ENCODE results near the gene BLCAP.
"Not testable (repeated sequence)": the region's sequence is repeated elsewhere in the genome, so short reads cannot be mapped to it uniquely, and the experiment has no call there.

The BLCAP gene

DNA sequence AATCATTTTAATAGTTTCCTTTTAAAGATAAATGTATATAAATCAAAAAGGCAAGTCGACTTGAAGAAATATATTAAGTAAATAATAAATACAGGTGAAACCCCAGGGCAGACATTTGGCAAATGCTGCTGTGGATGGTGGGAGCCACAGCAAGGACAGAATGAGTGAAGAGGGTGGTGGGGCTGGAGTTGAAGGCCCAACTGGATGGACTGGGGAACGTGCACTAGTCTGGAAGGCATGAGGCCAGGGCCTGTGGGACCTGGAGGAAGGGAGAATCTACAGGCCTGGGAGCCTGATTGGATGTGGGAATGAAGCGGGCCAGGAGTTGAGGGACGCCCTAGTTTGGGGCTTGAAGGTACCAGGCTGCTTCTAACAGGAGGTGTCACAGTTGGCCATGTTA lies 30.6 kb upstream of the BLCAP start:
- DNase-seq (ENCODE audit: low read depth, low spot score): no peak

DNA sequence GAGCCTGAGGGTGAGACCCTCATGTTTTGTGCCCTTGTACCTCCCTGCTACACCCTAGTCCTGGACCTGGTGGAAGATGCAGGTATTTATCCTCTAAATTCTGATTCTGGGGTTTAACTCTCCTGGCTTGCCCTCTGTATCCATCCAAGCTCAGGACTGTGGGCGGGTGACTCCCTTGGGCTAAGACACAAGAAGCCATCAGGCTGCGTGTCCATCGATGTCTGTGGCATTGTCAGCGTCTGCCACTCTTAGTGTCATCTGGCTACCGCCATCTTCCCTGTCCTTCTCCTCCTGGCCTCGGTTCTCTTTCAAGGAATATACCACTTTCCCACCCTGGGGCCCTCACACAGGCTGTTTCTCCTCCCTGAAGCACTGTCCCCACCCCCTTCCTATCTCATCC lies 28.9 kb upstream of the BLCAP start:
- DNase-seq (ENCODE audit: low read depth, low spot score): no peak

DNA sequence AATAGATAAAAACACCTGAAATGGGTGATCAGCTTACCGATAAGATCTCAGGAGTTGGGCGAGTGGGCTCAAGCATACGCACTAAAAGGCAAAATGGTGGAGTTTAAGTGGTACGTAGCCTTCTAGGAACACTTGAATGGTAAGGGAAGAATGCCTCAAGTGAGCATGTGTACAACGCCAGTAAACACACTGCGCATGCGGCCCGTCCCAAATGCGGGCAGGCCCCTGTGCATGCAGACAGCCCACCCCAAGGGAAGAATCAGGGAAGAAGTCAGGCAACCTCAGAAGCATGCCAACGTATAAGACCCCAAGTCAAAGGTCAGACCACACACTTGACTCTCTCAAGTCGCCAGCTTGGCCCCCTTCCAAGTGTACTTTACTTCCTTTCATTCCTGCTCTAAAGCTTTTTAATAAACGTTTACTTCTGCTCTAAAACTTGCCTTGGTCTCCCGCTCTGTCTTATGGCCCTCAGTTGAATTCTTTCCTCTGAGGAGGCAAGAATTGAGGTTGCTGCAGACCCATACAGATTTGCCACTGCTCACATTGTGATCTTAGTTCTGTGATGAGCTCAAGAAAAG lies 27.1 kb upstream of the BLCAP start:
- DNase-seq (ENCODE audit: low read depth, low spot score): not testable (repeated sequence)

DNA sequence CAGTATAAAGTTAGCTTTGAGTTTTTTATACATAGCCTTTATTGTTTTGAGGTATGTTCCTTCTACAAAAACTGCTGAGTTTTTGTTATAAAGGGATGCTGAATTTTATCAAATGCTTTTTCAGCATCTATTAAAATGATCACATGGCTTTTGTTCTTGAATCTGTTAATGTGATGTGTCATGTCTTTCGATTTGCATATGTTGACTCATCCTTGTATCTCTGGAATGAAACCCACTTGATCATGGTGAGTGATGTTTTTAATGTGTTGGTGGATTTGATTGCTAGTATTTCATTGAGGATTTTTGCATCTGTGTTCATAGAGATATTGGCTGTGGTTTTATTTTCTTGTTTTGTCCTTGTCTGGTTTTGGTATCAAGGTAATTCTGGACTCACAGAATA lies 24.7 kb upstream of the BLCAP start:
- no peak for DNase-seq (ENCODE audit: low read depth, low spot score)

DNA sequence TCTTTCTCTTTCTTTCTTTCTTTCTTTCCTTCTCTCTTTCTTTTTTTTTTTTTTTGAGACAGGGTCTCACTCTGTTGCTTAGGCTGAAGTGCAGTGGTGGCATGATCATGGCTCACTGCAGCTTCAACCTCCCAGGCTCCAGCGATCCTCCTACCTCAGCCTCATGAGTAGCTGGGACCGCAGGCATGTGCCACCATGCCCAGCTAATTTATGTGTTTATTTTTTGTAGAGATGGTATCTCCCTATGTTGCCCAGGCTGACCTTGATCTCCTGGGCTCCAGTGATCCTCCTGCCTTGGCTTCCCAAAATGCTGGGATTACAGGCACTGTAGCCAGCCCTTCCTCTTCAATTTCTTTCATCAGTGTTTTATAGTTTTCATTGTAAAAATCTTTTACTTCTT lies 24.0 kb upstream of the BLCAP start:
- not testable (repeated sequence) for DNase-seq (ENCODE audit: low read depth, low spot score)

DNA sequence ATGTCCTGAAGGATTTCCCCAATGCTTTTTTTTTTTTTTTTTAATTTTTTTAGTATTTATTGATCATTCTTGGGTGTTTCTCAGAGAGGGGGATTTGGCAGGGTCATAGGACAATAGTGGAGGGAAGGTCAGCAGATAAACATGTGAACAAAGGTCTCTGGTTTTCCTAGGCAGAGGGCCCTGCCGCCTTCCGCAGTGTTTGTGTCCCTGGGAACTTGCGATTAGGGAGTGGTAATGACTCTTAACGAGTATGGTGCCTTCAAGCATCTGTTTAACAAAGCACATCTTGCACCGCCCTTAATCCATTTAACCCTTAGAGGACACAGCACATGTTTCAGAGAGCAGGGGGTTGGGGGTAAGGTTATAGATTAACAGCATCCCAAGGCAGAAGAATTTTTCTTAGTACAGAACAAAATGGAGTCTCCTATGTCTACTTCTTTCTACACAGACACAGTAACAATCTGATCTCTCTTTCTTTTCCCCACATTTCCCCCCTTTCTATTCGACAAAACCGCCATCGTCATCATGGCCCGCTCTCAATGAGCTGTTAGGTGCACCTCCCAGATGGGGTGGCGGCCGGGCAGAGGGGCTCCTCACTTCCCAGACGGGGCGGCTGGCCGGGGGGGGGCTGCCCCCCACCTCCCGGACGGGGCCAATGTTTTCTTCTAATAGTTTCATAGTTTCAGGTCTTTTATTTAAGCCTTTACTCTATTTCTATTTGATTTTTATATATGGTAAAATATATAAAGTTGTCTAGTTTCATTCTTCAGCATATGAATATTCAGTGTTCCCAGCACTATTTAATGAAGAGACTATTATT lies 22.6 kb upstream of the BLCAP start:
- DNase-seq (ENCODE audit: low read depth, low spot score): not testable (repeated sequence)

DNA sequence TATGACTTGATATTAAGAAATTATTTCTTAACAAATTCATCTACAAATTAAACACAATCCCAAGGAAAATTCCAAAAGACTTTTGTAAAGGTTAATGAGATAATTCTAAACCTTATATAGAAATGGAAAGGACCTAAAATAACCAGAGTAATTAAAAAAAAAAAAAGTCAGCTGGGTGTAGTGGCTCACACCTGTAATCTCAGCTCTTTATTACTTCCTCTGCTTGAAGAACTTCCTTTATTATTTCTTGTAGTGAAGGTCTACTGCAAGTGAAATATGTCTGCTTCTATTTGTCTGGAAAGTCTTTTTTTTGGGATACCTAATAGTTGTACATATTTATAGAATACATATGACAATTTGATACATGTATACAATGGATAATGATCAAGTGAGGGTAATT lies 20.2 kb upstream of the BLCAP start:
- DNase-seq (ENCODE audit: low read depth, low spot score): no peak

DNA sequence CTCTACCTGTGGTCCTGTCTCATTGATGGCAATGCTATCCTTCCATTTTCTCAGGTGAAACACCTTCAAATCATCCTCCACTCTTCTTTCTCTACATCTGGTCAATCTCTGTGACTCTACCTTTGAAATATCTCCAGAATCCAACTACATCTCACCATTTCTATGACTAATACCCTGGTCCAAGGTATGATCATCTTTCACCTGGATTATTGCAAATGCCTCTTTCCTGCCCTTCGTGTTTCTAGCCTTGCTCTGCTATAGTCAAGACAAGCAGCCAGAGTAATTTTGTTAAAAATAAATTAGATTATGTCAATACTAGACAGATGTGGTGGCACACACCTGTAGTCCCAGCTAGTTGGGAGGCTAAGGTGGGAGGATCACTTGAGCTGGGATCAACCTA lies 17.8 kb upstream of the BLCAP start:
- DNase-seq (ENCODE audit: low read depth, low spot score): no peak

DNA sequence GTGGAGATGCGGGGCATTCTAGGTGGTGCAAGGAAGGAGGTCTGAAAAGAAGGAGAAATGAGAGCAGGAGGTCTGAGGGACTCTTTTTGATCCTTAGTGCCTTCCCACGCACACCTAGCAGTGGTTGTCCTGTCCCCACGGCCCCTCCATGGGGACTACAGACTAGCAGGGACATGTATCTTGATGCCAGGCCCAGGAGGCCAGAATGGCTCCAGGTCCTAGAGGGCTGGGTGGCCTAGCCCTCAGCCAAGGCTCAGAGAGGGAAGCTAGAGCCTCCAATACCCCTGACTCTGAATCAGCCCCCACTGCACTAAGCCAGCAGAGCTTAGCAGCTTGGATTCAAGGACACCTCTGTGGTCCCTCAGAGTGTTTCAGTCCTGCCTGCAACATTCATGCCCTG lies 16.7 kb upstream of the BLCAP start:
- DNase-seq (ENCODE audit: low read depth, low spot score): no peak

DNA sequence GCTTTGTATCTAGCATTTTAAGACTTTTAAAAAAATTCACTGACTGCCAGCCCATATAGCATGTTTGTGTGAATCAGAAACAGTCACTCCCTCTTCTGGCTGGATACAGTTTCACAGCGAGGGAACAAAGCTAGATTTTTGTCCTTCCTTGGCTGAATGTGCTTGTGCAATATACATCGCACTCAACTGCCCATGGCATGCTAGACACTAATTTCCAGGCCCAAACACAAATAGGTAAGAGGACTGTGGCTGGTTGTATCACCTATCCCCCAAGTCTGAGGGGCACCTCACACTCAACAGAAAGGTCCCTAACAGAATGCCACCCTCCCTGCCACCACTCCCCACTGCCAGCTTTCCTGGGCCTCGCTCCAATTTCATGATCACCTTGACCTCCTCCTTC lies 16.2 kb upstream of the BLCAP start:
- no peak for DNase-seq (ENCODE audit: low read depth, low spot score)

DNA sequence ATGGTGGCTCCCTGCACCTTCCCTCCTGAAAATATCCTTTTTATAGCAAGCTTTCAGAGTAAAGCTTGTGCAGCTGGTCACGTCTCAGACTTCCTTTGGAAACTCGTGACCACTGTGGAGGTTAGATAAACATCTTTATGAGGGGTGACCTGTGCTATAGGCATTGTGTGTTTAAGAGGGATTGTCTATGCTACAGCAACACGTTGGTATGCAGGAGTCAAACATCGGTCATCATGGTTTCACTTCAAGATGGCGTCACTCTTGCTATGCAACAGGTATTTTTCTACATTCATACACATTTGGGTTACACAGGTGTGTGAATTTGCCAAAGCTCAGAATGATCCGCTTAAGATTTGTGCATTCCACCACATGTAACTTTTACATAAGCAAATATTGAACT lies 14.6 kb upstream of the BLCAP start:
- DNase-seq (ENCODE audit: low read depth, low spot score): no peak

DNA sequence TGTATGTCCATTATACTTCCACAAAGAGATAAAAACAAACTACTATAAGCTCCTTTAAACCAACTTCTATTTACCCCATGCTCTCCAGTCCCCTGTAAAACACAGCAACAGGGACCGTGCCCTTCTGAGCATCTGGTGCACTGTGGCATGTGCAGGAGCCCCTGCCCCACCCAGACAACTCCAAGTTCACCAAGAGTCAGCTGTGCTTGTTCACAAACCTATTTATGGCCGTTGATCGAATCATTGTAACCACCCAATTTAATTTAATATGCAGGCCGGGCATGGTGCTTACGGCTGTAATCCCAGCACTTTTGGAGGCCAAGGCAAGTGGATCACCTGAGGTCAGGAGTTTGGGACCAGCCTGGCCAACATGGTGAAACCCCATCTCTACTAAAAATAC lies 13.7 kb upstream of the BLCAP start:
- DNase-seq (ENCODE audit: low read depth, low spot score): no peak

DNA sequence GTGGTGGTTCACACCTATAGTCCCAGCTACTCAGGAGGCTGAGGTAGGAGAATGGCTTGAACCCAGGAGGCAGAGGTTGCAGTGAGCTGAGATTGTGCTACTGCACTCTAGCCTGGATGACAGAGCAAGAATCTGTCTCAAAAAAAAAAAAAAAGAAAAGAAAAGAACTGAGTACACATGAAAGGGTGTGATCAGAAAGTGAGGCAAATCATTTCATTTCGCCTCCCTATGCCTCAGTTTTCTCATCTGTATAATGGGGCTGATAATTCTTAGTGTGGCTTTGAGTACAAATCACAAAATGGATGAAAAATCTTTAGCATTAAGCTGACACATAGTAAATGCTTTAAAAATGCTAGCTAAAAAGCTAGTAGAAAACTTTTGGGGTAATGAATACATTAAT lies 13.2 kb upstream of the BLCAP start:
- DNase-seq (ENCODE audit: low read depth, low spot score): not testable (repeated sequence)

DNA sequence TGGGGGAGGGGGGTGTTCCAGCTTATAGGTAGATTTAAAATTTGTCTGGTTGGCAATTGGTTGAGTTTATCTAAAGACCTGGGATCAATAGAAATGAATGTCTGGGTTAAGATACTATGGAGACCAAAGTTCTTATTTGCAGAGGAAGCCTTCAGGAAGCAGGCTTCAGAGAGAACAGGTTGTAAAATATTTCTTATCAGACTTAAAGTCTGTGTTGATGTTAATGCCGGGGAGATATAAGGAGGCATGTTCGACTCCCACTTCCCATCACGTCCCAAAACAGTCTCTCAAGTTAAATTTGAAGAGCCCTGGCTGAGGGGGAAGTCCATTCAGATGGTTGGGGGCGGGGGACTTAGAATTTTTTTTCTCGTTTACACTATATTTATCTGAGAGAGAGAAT lies 12.3 kb upstream of the BLCAP start:
- no peak for DNase-seq (ENCODE audit: low read depth, low spot score)

DNA sequence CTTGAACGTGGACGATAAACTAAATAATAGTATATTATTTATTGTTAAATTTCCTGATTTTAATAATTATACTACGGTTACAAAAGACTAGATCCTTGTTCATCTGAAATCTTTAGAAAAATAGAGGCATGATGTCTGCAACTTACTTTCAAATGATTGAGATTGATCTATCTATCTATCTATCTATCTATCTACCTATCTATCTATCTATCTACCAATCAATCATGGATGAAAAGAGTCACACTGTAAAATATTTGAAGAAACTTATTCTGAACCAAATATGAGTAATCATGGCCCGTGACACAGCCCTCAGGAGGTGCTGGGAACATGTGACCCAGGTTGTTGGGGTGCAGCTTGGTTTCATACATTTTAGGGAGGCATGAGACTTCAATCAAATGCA lies 11.7 kb upstream of the BLCAP start:
- DNase-seq (ENCODE audit: low read depth, low spot score): no peak

DNA sequence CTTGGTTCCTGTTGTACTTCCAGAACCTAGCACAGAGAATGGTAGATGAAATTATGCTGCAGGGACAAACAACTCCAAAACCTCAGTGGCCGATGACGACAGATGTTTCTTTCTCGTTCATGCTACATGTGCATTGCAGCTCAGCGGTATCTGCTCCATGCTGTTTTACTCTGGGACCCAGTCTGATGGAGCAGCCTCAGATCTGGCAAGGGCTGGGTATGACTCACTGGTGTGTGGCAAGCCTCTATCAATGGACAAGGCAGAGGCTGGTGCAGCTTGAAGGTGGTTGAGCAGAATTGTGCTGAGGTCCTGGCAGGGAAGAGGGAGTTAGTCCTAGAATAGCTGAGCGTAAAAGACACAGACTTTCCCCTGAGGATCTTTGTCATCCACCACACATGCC lies 10.3 kb upstream of the BLCAP start:
- DNase-seq (ENCODE audit: low read depth, low spot score): no peak

DNA sequence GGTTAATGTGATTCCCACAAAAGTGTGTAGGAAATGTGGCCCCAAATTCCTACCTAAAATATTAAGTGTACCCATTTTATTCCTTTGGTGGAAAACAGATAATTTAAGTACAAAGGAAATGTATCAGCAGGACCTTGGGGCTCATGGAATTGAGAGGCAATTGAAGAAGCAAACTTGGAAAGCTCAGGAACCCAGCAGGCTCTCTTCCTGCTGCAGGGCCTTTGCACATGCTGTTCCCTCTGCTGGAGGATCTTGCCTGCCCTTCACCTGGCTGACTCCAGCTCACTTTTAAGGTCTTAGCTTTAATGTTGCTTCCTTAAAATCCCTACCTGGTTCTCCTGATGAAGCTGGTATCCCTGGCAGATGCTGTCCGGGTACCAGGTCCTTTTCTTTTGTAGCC lies 9.8 kb upstream of the BLCAP start:
- DNase-seq (ENCODE audit: low read depth, low spot score): no peak

DNA sequence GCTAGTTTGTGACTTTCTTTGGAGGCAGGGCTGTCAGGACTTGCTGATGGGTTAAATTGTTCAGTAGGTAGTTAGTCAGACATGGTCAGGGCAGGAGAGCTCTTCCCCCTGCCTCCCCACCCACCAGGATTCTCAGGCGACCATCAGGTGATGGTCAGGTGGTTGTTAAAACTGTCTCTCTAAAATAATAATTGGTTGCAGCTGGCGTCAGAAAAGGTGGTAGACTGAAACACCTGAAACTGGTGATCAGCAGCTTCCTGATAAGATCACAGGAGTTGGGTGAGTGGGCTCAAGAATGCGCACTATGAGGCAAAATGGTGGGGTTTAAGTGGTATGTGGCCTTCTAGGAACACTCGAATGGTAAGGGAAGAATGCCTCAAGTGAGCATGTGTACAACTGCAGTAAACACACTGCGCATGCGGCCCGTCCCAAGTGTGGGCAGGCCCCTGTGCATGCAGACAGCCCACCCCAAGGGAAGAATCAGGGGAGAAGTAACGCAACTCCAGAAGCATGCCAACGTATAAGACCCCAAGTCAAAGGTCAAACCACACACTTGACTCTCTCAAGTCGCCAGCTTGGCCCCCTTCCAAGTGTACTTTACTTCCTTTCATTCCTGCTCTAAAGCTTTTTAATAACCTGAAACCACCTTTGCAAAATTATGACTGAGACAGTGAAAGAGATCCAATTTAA lies 7.9 kb upstream of the BLCAP start:
- DNase-seq (ENCODE audit: low read depth, low spot score): no peak

DNA sequence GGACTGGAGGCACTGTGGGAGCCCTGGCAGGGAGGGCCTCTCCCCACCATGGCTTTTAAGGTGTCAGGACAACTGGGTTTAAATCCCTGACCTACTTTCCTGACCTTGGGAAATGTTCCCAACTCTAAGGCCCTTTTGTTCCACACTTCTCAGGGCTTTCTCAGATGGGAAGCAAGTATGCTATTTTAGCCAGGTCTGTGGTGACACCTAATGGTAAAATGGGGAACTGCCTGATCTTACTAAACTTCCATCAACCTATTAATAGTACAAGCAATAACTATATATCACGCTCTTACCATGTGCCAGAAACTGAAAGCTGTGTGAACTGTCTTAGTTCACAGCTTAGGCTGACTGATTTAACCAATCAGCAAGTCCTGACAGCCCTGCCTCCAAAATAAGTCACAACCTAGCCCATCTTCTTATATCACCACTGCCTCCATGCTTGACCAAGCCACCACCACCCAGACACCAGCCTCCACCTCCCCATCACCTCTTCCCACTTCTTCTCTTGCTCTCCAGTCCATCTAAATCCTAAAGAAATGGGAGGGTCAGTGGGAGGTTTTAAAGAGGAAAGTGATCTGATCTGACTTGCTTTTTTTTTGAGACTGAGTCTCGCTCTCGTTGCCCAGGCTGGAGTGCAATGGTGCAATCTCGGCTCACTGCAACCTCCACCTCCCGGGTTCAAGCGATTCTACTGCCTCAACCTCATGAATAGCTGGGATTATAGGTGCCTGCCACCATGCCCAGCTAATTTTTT lies 6.9 kb upstream of the BLCAP start:
- no peak for DNase-seq (ENCODE audit: low read depth, low spot score)

DNA sequence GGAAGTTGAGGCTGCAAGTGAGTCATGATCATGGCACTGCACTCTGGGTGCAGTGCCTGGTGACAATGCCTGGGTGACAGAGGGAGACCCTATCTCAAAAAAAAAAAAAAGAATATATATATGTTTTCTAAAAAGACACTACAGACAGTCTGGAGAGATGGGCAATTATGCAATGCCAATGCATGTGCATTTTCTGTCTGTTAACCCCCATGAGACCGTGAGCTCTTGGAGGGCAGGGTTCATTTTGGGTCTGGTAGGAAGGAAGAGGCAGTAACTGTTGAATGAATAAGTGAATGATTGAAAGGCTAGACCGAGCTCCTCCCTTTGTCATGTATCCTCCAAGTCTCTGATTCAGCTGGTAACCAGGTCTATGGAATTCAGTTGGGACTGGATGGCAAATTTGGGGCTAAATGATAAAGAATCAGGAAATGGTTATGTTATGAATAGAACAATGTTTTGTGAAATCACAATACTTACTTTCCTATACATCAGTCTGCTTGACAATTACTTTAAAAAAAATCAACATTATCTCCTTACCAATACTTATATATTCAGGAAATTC lies 5.6 kb upstream of the BLCAP start:
- DNase-seq (ENCODE audit: low read depth, low spot score): no peak

DNA sequence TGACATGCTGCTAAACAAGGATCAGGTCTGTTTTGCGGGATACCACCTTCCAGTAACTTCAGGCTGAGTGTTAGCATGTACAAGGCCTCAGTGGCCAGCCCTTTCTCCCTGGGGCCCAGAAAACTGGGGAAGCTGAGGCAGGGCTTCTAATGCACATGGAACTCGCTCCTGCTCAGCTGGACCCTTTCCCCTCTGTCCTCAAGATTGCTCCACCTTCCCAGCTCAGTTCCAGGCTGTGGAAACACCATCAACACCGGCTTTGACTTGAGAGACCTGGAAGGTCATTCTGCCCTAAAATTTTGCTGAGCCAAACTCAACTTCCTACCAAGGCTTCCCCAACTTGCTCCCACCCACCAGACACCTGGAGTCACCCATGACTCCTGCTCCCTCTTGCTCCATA lies 4.2 kb upstream of the BLCAP start:
- no peak for DNase-seq (ENCODE audit: low read depth, low spot score)

DNA sequence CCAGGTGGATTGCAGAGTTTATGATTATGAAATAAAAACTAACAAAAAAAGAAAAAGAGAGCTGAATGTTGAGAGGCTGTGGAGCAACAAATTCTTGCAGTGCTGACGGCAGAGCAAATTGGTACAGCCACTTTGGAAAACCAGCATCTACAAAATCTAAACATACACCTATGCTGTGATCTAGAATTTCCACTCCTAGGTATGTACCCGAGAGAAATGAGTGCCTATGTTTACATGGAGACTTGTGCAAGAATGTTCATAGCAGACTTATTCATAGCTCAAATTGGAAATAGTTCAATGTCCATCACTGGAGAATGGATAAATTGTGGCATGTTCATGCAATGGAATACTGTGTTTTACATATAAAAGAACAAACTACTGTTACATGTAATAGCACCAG lies 3.0 kb upstream of the BLCAP start:
- no peak for DNase-seq (ENCODE audit: low read depth, low spot score)
